GM23248 (cell line): Measurements from ENCODE around the gene KANK4.

Experiments
- EZH2 ChIP-seq: fragments of 200-600 bp; sonication (generic); IDR thresholded peaks from 2 replicates; pipeline ENCODE4 v1.6.1; 2018; ENCODE audit warnings: antibody characterized with exemption, mild to moderate bottlenecking; ENCODE audit not compliant: insufficient read depth, poor library complexity, severe bottlenecking
- EZH2phosphoT487 ChIP-seq: fragments of 200-600 bp; sonication (generic); IDR thresholded peaks from 2 replicates; pipeline ENCODE4 v1.6.1; 2018; ENCODE audit warnings: antibody characterized with exemption, moderate library complexity, mild to moderate bottlenecking, low read depth; ENCODE audit not compliant: insufficient read depth

GRCh38 chr1:62306065-62306464 is 13.2 kb downstream of the KANK4 start:
- TF ChIP-seq EZH2: no peak
- no peak for TF ChIP-seq EZH2phosphoT487
